Measurements from ENCODE around the gene TBC1D22A.

TBC1D22A gene

GRCh38 chr22:47149976-47150375, 387.5 kb downstream of the TBC1D22A start:
- FAIRE-seq: no peak

GRCh38 chr22:47150426-47150825, 388.0 kb downstream of the TBC1D22A start:
- no peak for FAIRE-seq

- FAIRE-seq: no peak
These were observed 388.6 kb downstream of the TBC1D22A start for GRCh38 chr22:47151064-47151463.

GRCh38 chr22:47151490-47151889, 389.0 kb downstream of the TBC1D22A start:
- no peak for FAIRE-seq

GRCh38 chr22:47152236-47152635, 389.8 kb downstream of the TBC1D22A start:
- no peak for FAIRE-seq

GRCh38 chr22:47152938-47153337, 390.5 kb downstream of the TBC1D22A start:
- FAIRE-seq: no peak

GRCh38 chr22:47153854-47154525, 391.5 kb downstream of the TBC1D22A start:
- no peak for FAIRE-seq

GRCh38 chr22:47154621-47155081, 392.2 kb downstream of the TBC1D22A start:
- FAIRE-seq: no peak

- FAIRE-seq: no peak
These were observed 392.9 kb downstream of the TBC1D22A start for GRCh38 chr22:47155131-47155885.

- no peak for FAIRE-seq
These were observed 393.5 kb downstream of the TBC1D22A start for GRCh38 chr22:47155912-47156311.

GRCh38 chr22:47156352-47157092, 394.1 kb downstream of the TBC1D22A start:
- FAIRE-seq: no peak

- no peak for FAIRE-seq
These were observed 394.6 kb downstream of the TBC1D22A start for GRCh38 chr22:47157093-47157420.

GRCh38 chr22:47157486-47158270, 395.2 kb downstream of the TBC1D22A start:
- no peak for FAIRE-seq

GRCh38 chr22:47158457-47158856, 396.0 kb downstream of the TBC1D22A start:
- no peak for FAIRE-seq

- no peak for FAIRE-seq
These were observed 397.1 kb downstream of the TBC1D22A start for GRCh38 chr22:47159592-47159991.

- no peak for FAIRE-seq
These were observed 397.7 kb downstream of the TBC1D22A start for GRCh38 chr22:47160141-47160541.

- FAIRE-seq: no peak
These were observed 398.5 kb downstream of the TBC1D22A start for GRCh38 chr22:47160781-47161520.

- FAIRE-seq: no peak
These were observed 399.2 kb downstream of the TBC1D22A start for GRCh38 chr22:47161631-47162030.

- FAIRE-seq: no peak
These were observed 400.4 kb downstream of the TBC1D22A start for GRCh38 chr22:47162865-47163264.

- FAIRE-seq: no peak
These were observed 401.0 kb downstream of the TBC1D22A start for GRCh38 chr22:47163481-47163855.

GRCh38 chr22:47163856-47164513, 401.5 kb downstream of the TBC1D22A start:
- no peak for FAIRE-seq

Measured in A204.1 (cell line).